NCI-H1436 (cell line): ENCODE results near the gene WBP2NL.
"Not testable (repeated sequence)": the region's sequence is repeated elsewhere in the genome, so short reads cannot be mapped to it uniquely, and the experiment has no call there.

ENCODE experiments used
- DNase-seq: peaks from one replicate; lab custom pipeline; 2025; lab: John Stamatoyannopoulos, UW

Gene WBP2NL

DNA sequence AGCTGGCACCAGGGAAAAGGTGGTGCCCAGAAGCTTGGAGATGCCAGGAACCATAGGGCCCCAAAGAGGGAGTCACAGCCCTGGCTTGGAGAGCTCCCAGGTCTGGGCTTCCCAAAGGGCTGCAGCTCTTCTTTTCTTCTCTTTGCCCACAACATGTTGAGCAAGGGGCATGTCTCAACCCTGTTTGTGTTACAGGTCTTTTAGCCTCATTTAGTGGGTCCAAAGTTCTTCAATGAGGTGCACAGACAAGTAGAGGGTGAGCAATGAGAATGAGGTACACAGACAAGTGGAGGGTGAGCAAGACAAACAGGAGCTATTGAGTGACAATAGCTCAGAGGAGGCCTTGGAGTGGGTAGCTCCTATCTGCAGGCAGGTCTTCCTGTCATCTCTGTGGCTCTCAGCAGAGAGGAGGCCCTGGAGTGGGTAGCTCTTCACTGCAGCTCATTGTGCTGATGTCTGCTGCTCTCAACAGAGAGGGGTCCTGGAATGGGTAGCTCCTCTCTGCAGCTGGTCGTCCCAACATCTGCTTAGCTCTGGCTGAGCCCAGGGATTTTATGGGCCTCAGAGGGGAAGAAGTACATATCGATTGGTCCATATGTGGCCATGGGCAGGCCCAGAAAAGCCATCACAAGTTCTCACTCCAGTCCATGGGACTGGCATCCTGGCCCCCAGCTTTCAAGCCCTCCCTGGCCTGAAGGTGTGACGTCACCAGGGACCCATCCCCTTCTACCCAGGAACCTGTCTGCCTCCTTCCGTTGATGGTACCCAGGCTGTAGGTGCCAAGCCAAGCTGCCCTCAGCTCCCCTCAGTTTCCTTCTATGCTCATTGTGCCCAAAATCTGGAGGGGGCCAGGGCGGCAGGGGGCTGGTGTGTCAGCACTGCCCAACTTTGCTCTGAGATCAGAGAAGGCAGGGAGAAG is 34.9 kb downstream of the WBP2NL start:
- DNase-seq: no peak

DNA sequence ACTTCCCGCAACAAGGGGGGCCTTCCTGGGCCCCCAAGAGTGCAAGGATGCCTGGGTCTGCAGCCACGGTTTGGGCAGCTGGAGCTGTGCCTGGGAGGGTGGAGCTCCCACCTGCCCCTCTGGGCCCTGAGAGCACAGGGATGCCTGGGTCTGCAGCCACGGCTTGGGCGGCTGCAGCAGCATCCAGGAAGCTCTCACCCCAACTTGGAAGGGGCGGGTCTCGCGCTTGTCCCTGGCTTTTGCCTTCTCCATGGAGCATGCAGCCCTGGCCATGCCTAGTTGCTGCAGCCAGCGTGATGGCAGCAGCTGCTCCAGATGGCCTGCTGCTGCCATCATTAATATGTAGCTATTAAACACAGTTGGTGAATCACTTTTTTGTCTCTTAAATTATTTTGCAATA is 36.7 kb downstream of the WBP2NL start:
- DNase-seq: no peak

DNA sequence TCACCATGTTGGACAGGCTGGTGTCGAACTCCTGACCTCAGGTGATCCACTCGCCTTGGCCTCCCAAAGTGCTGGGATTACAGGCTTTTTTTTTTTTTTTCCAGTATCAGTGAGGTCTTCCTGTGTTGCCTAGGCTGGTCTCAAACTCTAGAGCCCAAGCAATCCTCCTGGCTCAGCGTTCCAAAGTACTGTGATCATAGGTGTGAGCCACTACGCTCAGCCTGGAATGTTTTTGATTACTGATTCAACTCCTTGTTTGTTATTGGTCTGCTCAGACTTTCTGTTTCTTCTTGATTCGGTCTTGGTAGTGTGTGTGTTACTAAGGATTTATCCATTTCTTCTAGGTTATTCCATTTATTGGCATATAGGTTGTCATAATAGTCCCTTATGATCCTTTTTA is 40.7 kb downstream of the WBP2NL start:
- no peak for DNase-seq

DNA sequence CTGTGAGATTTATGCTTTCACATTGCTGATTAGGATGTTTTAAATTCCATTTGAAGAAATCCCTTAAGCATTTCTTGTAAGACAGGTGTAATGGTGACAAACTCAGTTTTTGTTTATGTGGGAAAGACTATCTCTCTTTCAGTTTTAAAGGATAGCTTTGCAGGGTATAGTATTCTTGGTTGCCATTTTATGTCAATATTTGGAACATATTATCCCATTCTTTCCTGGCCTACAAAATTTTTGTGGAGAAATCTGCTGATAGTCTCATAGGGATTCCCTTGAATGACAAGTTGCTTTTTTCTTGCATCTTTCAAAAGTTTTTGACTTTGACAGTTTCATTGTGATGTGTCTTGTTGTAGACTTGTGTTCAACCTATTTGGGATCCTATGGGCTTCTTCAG is 43.2 kb downstream of the WBP2NL start:
- no peak for DNase-seq

DNA sequence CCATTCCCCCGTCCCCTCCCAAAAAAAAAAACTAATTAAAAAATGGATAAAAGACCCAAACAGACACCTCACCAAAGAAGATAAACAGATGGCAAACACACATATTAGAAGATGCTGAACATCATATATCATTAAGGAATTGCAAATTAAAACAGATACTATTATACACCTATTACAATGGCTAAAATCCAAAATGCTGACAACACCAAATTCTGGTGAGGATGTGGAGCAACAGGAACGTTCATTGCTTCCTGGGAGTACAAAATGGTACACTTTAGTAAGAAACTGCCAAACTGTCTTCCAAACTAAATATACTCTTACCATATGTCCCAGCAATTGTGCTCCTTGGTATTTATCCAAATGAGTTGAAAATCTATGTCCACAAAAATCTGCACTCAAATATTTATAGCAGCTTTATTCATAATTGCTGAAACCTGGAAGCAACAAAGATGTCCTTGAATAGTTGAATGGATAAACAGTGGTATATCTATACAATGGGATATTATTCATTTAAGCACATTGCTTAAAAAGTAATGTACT is 52.1 kb downstream of the WBP2NL start:
- DNase-seq: no peak

DNA sequence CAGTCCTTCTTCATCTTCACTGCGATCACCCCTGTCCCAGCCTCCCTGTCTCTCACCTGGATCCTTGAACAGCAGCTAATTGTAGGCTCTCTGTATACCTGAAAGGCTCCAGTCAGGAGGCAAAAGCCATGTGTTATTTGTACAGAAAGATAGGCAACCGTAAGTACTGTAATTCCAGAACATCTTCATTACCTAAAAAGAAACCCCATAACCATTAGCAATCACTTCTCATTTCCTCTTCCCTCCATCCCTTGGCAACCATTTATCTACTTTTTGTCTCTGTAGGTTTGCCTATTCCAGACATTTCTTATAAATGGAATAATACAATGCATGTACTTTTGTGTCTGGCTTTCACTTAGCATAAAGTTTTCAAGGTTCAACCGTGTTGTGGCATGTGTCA is 54.2 kb downstream of the WBP2NL start:
- DNase-seq: no peak

DNA sequence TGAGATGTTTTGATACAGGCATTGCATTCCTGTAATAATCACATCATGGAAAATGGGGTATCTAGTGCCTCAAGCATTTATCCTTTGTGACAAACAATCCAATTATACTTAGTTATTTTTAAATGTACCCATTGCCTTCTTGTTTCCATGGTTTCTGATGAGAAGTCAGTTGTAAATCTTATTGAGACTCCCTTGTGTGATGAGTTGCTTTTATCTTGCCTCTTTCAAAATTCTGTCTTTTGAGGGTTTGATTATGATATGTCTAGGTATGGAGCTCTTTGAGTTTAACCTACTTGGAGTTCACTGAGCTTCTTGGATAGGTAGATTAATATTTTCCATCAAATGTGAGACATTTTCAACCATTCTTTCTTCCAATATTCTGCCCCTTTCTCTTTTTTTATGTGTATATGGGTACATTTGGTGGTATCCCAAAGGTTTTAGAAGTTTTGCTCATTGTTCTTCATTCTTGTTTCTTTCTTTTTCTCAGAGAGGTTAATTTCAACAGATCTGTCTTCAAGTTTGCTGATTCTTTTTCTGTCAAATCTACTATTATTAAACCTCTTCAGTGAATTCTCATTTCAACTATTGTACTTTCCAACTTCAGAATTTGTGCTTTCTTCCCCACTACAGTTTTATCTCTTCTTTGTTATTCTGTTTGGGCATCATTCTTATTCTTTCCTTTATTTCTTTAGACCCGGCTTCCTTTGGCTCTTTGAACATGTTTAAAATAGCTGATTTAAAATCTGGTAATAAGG is 58.3 kb downstream of the WBP2NL start:
- no peak for DNase-seq

DNA sequence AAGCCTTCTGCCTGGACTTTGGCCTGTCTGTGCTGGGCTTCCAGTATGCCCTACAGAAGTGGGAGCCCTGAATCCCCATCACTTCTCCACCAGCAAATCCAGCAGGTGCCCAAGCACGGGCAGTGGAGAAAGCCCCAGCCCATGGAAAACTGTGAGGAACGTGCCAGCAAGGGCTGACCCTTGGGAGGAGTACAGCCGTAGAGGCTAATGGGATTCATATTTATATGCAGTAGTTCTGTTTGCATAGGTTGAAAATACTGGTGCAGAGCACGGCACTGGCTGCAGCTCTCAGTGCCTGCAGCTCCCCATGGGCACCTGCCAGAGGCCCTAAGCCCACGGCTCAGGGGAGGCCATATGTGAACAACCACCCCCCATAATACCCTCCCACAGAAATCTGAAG is 61.9 kb downstream of the WBP2NL start:
- DNase-seq: no peak

DNA sequence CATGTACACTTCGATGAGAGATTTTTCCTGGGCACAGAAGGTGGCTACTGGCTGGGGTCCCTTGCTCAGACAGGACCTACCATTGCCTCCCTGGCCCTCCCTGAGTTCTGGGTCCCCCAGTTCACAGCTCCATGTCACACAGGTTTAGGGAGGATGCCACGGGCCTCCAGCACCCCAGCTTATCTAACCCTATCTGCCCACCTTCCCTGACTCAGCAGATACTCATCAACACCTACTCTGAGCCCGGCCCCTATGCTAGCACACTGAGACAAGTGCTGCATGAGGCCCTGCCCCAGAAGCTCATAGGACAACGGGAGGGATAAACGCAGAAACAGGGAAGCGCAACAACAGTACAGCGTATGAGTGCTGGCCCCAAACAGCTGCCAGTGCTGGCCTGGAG is 62.5 kb downstream of the WBP2NL start:
- DNase-seq: no peak

DNA sequence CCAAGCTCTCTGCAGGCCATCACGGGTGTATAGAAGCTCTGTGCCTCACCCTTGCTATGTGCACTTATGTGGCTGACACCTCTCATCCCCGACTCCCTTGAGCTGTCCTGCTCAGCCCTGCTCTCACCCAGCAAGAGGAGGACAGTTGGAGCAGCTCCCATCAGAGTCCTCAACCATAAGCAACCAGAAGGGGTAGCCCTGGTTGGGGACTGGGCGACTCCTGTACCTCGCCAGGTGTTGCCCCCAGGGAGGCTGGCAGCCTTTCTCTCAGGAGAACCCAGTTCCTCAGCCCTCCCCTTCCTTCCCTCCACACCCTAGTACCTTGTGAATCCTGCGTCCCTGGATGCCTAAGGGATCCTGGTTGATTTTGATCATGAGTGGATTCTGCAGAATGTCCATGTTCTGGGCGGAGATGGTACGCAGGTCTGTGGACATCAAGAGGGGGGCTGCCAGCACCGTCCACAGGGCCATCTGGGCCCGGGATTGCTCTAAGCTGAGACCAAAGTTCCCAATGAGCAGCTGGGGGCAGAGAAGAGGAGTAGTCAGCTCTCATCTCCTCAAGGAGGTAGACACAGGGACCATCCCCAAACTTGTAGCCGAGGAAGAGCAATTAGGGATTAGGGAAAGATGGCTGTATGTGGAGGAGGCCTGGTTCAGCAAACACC is 64.0 kb downstream of the WBP2NL start:
- no peak for DNase-seq

DNA sequence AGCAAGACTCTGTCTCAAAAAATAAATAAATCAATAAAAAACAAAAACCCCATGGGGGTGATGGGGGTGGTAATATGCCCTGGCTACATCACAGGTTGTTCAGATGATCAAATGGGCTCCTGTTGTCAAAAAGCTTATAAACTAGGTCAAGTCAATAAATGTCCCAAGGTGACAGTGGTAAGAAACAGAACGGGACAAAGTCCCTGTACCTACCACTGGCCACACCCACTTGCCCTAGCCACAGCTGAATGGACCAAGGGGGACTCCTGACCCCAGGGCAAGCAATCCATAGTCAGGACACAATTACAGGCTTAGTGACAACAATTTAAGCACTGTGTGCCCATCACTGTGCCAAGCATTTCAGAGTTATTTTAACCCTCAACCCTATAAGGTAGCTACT is 66.0 kb downstream of the WBP2NL start:
- no peak for DNase-seq

DNA sequence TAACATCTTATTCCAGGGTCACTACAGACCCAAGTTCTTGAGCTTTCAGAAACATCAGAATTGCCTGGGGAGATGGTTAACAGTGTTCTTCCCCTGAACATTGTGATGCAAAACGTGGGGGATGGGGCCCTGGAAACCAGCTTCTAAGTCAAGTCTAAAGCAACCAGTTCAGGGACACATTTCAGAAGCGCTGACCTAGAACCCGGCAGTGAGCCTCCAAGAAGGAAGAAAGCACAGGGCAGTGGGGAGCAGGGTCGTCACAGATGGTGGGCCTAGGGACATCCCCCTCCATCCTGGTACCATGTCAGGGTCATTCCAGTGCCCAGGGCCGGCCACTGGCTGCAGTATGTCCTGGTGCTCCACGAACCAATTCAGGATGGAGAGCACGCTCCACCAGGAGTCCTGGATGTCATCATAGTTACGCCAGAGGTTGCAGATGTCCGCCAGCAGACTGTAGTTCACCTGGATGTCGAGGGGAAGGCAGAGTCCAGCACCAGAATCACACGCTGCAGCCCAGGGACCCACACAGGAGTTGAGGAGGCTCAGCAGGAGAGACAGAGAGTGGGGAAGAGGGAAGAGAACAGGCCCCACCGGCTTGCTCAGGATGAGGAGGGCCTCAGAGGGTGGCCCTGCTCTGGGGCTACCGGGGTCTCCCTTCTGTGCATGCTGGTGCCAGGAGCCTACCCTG is 67.0 kb downstream of the WBP2NL start:
- no peak for DNase-seq

DNA sequence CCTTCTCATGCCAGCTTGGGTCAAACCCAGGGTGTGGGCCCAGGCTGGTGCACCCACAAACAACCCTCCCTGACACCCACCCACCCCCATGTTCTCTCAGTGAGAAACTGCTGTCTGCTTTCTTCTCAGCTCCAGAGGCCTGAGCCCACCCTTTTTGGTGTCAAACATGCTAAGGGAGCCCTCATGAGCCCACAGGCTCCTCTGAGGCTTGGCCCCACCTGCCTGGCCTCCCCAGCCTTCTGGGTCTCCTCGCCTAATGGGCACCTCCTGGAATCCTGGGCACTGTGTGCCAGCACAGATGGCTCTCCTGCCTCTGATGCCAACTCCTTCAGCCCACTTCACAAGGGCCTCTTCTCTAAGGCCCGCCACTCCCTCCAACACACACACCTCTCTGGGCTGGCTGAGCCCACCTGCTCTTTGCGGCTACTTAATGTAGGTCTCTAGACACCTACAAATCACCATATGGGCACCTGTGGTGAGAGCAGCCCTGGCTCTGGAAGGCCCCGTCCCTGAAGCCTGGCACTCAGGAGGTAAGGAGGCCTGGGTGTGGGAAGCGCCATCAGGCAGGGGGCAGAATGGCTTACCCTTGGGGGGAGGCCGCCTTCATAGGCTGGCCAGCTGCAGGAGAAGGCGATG is 67.7 kb downstream of the WBP2NL start:
- DNase-seq: no peak

DNA sequence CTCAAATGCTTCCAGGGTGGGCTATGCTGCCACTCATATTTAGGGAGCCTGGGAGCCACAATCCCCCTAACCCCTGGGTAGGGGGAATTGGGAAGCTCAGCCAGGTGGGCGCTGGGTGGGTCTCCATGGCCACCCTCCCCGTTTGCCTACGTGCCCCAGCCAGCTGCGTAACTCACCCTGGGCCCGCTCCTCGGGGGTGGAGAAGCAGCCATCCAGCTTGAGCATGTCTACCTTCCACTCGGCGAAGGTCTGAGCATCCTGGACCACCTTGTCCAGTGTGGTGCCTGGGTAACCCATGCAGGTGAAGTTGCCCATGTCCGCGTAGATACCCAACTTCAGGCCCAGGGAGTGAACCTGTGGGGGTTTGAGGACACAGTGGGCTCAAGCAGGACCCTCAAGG is 68.3 kb downstream of the WBP2NL start:
- DNase-seq: no peak

DNA sequence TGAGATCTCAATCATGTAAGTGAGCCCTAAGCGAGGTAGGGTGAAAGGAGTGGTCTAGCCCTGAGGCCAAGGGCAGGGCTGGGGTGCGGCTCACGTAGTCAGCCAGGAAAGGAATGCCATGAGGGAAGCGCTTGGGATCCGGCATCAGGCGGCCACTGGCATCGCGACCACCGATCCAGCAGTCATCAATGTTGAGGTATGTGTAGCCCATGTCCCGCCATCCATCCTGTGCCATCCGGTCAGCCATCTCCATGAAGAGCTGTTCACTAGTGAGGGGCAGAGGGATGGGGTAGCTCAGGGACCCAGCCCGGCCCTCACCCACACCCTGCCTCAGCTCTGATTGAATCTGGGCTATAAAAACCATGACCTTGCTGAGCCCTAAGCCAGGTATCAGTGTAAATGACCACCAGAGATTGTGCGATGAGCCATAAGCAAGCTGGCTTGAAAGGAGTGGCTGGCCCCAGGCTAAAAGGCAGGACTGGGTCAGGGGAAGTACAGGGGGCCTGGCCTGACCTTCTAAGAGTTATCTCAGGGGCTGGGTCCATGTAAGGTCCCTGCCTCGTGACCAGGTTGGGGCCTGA is 69.2 kb downstream of the WBP2NL start:
- no peak for DNase-seq

DNA sequence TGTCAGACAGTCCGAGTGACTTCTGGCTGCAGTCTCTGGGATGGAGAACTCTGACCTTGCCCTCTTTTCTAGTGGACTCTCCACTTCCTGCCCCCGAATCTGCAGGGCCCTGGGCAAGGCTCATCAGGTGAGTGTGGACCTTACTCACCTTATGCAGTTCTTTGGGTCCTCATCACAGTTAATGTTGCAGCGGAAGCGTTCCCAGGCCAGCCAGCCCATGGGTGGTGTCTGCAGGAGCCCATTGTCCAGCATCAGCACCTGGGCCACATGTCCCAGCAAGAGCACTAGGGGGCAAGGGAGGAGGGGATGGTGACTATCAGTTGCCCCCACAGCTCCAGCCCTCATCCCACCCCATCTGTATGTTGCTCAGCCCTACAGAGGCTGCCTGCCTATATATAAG is 69.7 kb downstream of the WBP2NL start:
- no peak for DNase-seq

DNA sequence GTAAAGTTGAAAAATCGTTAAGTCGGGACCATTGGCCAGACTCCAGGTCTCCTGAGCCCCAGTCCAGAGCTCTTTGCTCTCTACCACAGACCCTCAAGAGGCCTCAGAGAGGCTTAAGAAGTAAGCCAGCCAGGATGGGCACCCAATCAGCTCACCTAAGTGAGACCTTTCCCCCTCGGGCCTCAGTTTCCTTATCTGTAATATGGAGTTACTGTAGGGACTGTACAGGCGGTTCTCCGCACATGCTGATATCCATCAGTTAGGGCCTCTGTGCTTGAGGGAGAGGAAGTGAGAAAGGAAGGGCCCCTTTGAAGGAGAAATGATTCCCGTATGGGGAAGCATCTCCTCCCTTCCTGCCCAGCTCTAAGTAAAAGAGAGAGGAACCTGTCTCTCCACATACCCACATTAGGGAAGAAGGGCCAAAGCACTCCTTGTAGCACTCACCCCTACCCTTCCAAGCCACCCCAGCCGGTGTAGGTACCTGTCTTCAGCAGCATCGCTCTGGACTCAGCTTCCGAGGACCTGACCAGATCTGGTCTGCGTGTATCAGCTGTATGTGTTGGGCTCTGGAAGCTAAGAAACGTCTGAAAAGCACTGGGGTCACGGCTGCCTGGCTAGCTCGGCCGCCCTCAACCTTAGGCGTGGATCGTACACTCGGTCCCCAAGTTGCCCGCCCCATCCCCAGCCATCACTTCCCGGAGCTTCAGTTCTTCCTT is 71.4 kb downstream of the WBP2NL start:
- no peak for DNase-seq

DNA sequence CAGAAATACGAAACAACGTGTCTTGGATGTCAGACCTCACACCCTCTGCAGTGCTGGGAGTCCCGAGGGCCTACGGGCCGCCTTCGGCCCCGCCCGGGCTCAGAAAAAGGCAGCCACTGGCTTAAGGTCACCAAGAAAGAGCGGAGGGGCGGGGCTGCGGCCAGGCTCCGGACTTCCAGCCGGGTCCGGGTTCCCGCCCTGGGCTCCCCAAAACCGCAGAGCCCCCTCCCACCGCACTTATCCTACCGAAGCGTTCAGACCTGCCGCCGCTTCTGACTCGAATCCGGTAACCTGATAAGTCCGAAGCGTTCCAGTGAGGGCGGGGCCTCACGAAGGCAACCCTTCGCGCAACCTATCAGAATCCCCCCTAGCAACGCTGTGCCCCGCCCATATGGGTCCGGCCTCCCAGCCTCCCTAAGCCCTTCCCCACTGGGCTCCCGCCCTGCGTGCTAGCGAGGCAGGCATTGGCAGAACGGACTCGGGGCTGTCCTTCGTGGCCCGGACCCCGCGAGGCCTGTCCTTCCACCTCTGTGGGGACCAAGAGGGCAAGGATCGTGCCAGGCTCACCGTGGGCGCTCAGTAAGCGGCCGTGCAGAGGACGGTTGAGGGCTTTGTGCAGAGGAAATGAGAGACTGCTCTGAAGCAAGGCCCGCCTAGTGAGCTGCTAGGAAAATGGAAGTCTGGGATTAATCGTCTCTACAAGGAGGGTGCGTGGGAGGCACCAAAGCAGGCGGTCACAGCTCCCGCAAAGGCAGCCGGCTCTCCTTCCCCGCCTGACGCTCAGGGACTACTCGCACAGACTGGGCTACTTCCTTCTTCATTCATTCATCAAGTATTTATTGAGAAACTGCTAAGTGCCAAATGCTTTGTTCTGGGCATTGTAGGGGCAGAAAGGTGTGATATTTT is 72.2 kb downstream of the WBP2NL start, which contains the start of gene NAGA:
TSS of gene NAGA (minus strand) at position 296 of the 906 bp plus-strand sequence. CDS start 515 bp downstream, outside the sequence.
- DNase-seq: peak; percentile 97

DNA sequence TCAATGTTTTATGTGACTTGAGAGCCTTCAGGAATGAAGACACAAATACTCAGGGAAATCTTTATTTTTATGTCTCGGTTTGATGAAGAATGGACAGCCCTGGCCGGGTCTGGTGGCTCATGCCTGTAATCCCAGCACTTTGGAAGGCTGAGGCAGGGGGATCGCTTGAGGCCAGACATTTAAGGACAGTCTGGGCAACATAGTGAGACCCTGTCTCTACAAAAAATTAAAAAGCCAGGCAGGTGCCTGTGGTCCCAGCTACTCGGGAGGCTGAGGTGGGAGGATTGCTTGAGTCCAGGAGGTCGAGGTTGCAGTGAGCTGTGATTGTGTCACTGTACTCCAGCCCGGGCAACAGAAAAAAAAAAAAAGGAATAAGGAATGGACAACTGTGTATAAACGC is 72.9 kb downstream of the WBP2NL start:
- DNase-seq: not testable (repeated sequence)
